ENCODE data around the gene ARHGAP40. TPM values are rescaled to one million over a fixed set of nuclear protein-coding genes. Genes with fewer than 3 reads are reported as not detected.

The ARHGAP40 gene
- total and polyA plus RNA-seq, 2 experiments from 2014 or later = 0.21 TPM; not detected in 1

GRCh38 chr20:38625896-38626295, 24.3 kb downstream of the ARHGAP40 start:
- H3K79me2 ChIP-seq (replicated peaks; ENCODE audit: insufficient read depth) = no peaks in the 10 kb centered on the region
- H3K27me3 ChIP-seq (ENCODE audit: insufficient read depth) = no peaks in the 10 kb centered on the region
- H2AFZ ChIP-seq = no peak overlapping the region
- peaks cover 7% of the 10 kb centered on the region; the same call in 1 of the 2 replicates for H3K4me1 ChIP-seq (ENCODE audit: insufficient read depth)
- H3K4me2 ChIP-seq = no peak overlapping the region
- H3K4me1 Mint-ChIP-seq = peaks cover 20% of the 10 kb centered on the region
- H3K4me3 ChIP-seq = no peak overlapping the region
- H3K4me3 Mint-ChIP-seq = no peak overlapping the region
- no peaks in the 10 kb centered on the region for H4K20me1 ChIP-seq (replicated peaks; ENCODE audit: insufficient read depth)
- no peaks in the 10 kb centered on the region for H3K9me2 ChIP-seq (ENCODE audit: insufficient read depth)
- no peak overlapping the region for H3K27ac ChIP-seq (ENCODE audit: low read depth)
- H3K36me3 ChIP-seq (ENCODE audit: insufficient read depth) = no peaks in the 10 kb centered on the region
- H3K27ac Mint-ChIP-seq = no peak overlapping the region
- no peaks in the 10 kb centered on the region for H3F3A ChIP-seq (replicated peaks; ENCODE audit: low read depth)
- H3K9me3 Mint-ChIP-seq = 0 out of 3 replicates have a peak, but pooled peaks cover 4% of the 10 kb centered on the region
- H3K27me3 Mint-ChIP-seq (ENCODE audit: insufficient read depth, low read depth, poor library complexity) = peaks cover 5% of the 10 kb centered on the region
- 0 out of 3 replicates have a peak, but pooled peaks cover 3% of the 10 kb centered on the region for H3K36me3 Mint-ChIP-seq (ENCODE audit: low read depth)
- TF ChIP-seq REST (IDR thresholded peaks at IDR 0.05; ENCODE audit: unreplicated experiment) = no peak
- ATAC-seq = no peak
- no peak for DNase-seq (ENCODE audit: low spot score)

GRCh38 chr20:38626921-38627659, 25.5 kb downstream of the ARHGAP40 start:
- H3K9me3 Mint-ChIP-seq = 0 out of 3 replicates have a peak, but pooled peaks cover 4% of the 10 kb centered on the region
- no peak overlapping the region for H3K27ac Mint-ChIP-seq
- peaks cover 4% of the 10 kb centered on the region for H3K27me3 Mint-ChIP-seq (ENCODE audit: insufficient read depth, low read depth, poor library complexity)
- H3K27me3 ChIP-seq (ENCODE audit: insufficient read depth) = no peaks in the 10 kb centered on the region
- H3K36me3 ChIP-seq (ENCODE audit: insufficient read depth) = no peaks in the 10 kb centered on the region
- no peaks in the 10 kb centered on the region for H3K79me2 ChIP-seq (replicated peaks; ENCODE audit: insufficient read depth)
- DNase-seq (ENCODE audit: low spot score) (no peak), ATAC-seq (no peak)
- H2AFZ ChIP-seq = no peak overlapping the region
- no peak overlapping the region for H3K4me2 ChIP-seq
- H3K4me3 ChIP-seq = no peak overlapping the region
- peaks cover 19% of the 10 kb centered on the region for H3K4me1 Mint-ChIP-seq
- H3K4me1 ChIP-seq (ENCODE audit: insufficient read depth) = peaks cover 7% of the 10 kb centered on the region; the same call in 1 of the 2 replicates
- H4K20me1 ChIP-seq (replicated peaks; ENCODE audit: insufficient read depth) = no peaks in the 10 kb centered on the region
- H3K9me2 ChIP-seq (ENCODE audit: insufficient read depth) = no peaks in the 10 kb centered on the region
- no peak overlapping the region for H3K4me3 Mint-ChIP-seq
- H3K36me3 Mint-ChIP-seq (ENCODE audit: low read depth) = 0 out of 3 replicates have a peak, but pooled peaks cover 3% of the 10 kb centered on the region
- H3F3A ChIP-seq (replicated peaks; ENCODE audit: low read depth) = no peaks in the 10 kb centered on the region
- no peak overlapping the region for H3K27ac ChIP-seq (ENCODE audit: low read depth)
- TF ChIP-seq ZNF114 (CRISPR knock-in tag; IDR thresholded peaks at IDR 0.05) (no peak), REST (IDR thresholded peaks at IDR 0.05; ENCODE audit: unreplicated experiment) (no peak), EZH2phosphoT487 (IDR thresholded peaks at IDR 0.05; ENCODE audit: unreplicated experiment) (no peak), POLR2AphosphoS5 (IDR thresholded peaks at IDR 0.05; ENCODE audit: low read depth) (no peak), ETS1 (IDR thresholded peaks at IDR 0.05) (no peak), CTCF (conservative IDR thresholded peaks at IDR 0.05; ENCODE audit: low read depth in 2 of 2) (no peak), EZH2 (IDR thresholded peaks at IDR 0.05; ENCODE audit: low read depth, unreplicated experiment) (no peak), NANOG (IDR thresholded peaks at IDR 0.05; ENCODE audit: borderline replicate concordance) (no peak)
